Smooth muscle cell (in vitro differentiated cells): ENCODE measurements around the gene NOL11. TPM values are rescaled to one million over a fixed set of nuclear protein-coding genes. Genes with fewer than 3 reads are reported as not detected.

Source experiments
- DNase-seq: peaks from one replicate; lab custom pipeline; 2025; ENCODE audit not compliant: unreplicated experiment; lab: John Stamatoyannopoulos, UW
- H2AFZ ChIP-seq: fragments of 200-600 bp; sonication (generic); 2 replicates; pipeline ENCODE4 v1.6.0; 2016; ENCODE audit warnings: antibody characterized with exemption, low read depth, mild to moderate bottlenecking
- H3F3A ChIP-seq: fragments of 200-600 bp; sonication (generic); 2 replicates; pipeline ENCODE4 v1.6.0; 2017; ENCODE audit warnings: antibody characterized with exemption, low read depth
- H3K27ac ChIP-seq: fragments of 200-600 bp; sonication (generic); 2 replicates; pipeline ENCODE4 v1.5.1; 2016; ENCODE audit warnings: low read depth, mild to moderate bottlenecking
- H3K27me3 ChIP-seq: fragments of 200-600 bp; sonication (generic); 2 replicates; pipeline ENCODE4 v1.6.1; 2016; ENCODE audit warnings: low read depth, mild to moderate bottlenecking
- H3K36me3 ChIP-seq: fragments of 200-600 bp; sonication (generic); 2 replicates; pipeline ENCODE4 v1.5.1; 2016; ENCODE audit warnings: low read depth
- H3K4me1 ChIP-seq: fragments of 200-600 bp; sonication (generic); 2 replicates; pipeline ENCODE4 v1.5.1; 2016; ENCODE audit warnings: low read depth
- H3K4me2 ChIP-seq: fragments of 200-600 bp; sonication (generic); 2 replicates; pipeline ENCODE4 v1.6.0; 2016; ENCODE audit warnings: mild to moderate bottlenecking
- H3K4me3 ChIP-seq: fragments of 200-600 bp; sonication (generic); 2 replicates; pipeline ENCODE4 v1.5.1; 2016; ENCODE audit warnings: mild to moderate bottlenecking
- H3K79me2 ChIP-seq: fragments of 200-600 bp; sonication (generic); 2 replicates; pipeline ENCODE4 v1.6.0; 2016; ENCODE audit warnings: low read depth, mild to moderate bottlenecking
- H3K9ac ChIP-seq: fragments of 200-600 bp; sonication (generic); 2 replicates; pipeline ENCODE4 v1.6.0; 2016; ENCODE audit warnings: low read depth
- H3K9me3 ChIP-seq: fragments of 200-600 bp; sonication (generic); replicated peaks from 2 replicates; pipeline ENCODE4 v1.5.1; 2016; ENCODE audit warnings: low read depth
- H4K20me1 ChIP-seq: fragments of 200-600 bp; sonication (generic); 2 replicates; pipeline ENCODE4 v1.6.0; 2016; ENCODE audit warnings: low read depth
- CTCF ChIP-seq: fragments of 200-600 bp; sonication (generic); IDR thresholded peaks from 2 replicates; pipeline ENCODE4 v1.5.1; 2017; ENCODE audit warnings: borderline replicate concordance, mild to moderate bottlenecking, antibody characterized with exemption; ENCODE audit not compliant: insufficient read depth, poor library complexity, severe bottlenecking
- WGBS: methylation state at CpG from one replicate; pipeline ENCODE4 v1.1.7; 2016; ENCODE audit warnings: low lambda C conversion rate; 5-methylcytosine and 5-hydroxymethylcytosine counted together
- polyA plus RNA-seq: library from polyadenylated mRNA; unstranded; fragments of >200 nt; fragmentation: Nextera tagmentation; extraction: Ambion mirVana; gene quantifications from 2 replicates; pipeline ENCODE4 v1.2.1, GENCODE V29; 2016
- total RNA-seq: library from RNA; depleted of rRNA; stranded (reverse); fragments of >200 nt; gene quantifications from 2 replicates; pipeline ENCODE4 v1.2.3, GENCODE V29; 2014

Gene NOL11
- total and polyA plus RNA-seq, 2 experiments from 2014 or later, result 20.7 to 50.1 TPM

- 81% methylated on average over 7 of the region's 7 CpGs for WGBS
- Histone ChIP-seq H3K27me3 (no peaks in the 10 kb centered on the region), H3K9me3 (no peaks in the 10 kb centered on the region), H4K20me1 (no peaks in the 10 kb centered on the region), H3K4me1 (no peaks in the 10 kb centered on the region), H3K4me3 (no peak overlapping the region), H3F3A (no peaks in the 10 kb centered on the region), H3K36me3 (no peaks in the 10 kb centered on the region), H3K9ac (no peak overlapping the region), H3K27ac (no peak overlapping the region), H3K4me2 (no peak overlapping the region), H3K79me2 (no peaks in the 10 kb centered on the region), H2AFZ (no peak overlapping the region)
- no peak for TF ChIP-seq CTCF
- DNase-seq, result no peak
These were observed 55.5 kb downstream of the NOL11 start for GRCh38 chr17:67773246-67773645.

- Histone ChIP-seq H4K20me1 (no peaks in the 10 kb centered on the region), H3K4me3 (no peak overlapping the region), H3F3A (no peaks in the 10 kb centered on the region), H3K9ac (no peak overlapping the region), H3K9me3 (no peaks in the 10 kb centered on the region), H3K27me3 (no peaks in the 10 kb centered on the region), H2AFZ (peak overlapping the region; percentile 24), H3K79me2 (no peaks in the 10 kb centered on the region), H3K36me3 (no peaks in the 10 kb centered on the region), H3K27ac (no peak overlapping the region), H3K4me1 (no peaks in the 10 kb centered on the region), H3K4me2 (no peak overlapping the region)
- DNase-seq, result no peak
- WGBS, result 47% methylated on average over 13 of the region's 13 CpGs
- peak; percentile 52 for TF ChIP-seq CTCF
These were observed 61.4 kb downstream of the NOL11 start for GRCh38 chr17:67779098-67779672.

- DNase-seq, result no peak
- Histone ChIP-seq H3K4me3 (no peak overlapping the region), H3K27me3 (no peaks in the 10 kb centered on the region), H3K36me3 (no peaks in the 10 kb centered on the region), H3F3A (no peaks in the 10 kb centered on the region), H3K9me3 (no peaks in the 10 kb centered on the region), H3K27ac (no peak overlapping the region), H3K4me1 (no peaks in the 10 kb centered on the region), H3K79me2 (no peaks in the 10 kb centered on the region), H3K4me2 (no peak overlapping the region), H3K9ac (no peak overlapping the region), H2AFZ (no peak overlapping the region), H4K20me1 (no peaks in the 10 kb centered on the region)
- TF ChIP-seq CTCF, result no peak
- 80% methylated on average over 10 of the region's 10 CpGs for WGBS
These were observed 66.8 kb downstream of the NOL11 start for GRCh38 chr17:67784364-67785121.

GRCh38 chr17:67785122-67785477, 67.4 kb downstream of the NOL11 start:
- WGBS, result 85% methylated on average over 3 of the region's 3 CpGs
- no peak overlapping the region for H2AFZ ChIP-seq
- no peaks in the 10 kb centered on the region for H4K20me1 ChIP-seq
- H3K4me2 ChIP-seq, result no peak overlapping the region
- H3K9ac ChIP-seq, result no peak overlapping the region
- DNase-seq, result no peak
- no peaks in the 10 kb centered on the region for H3F3A ChIP-seq
- no peaks in the 10 kb centered on the region for H3K9me3 ChIP-seq
- H3K4me1 ChIP-seq, result no peaks in the 10 kb centered on the region
- H3K36me3 ChIP-seq, result no peaks in the 10 kb centered on the region
- H3K27me3 ChIP-seq, result no peaks in the 10 kb centered on the region
- TF ChIP-seq CTCF, result no peak
- H3K27ac ChIP-seq, result no peak overlapping the region
- no peaks in the 10 kb centered on the region for H3K79me2 ChIP-seq
- H3K4me3 ChIP-seq, result no peak overlapping the region
